HG03354 (cell line): ENCODE data around the gene RNF212.

ENCODE experiments used
- ATAC-seq: cut with Tn5 transposase; IDR thresholded peaks from one replicate; pipeline ENCODE4 v1.9.1; 2021; ENCODE audit warnings: mild to moderate bottlenecking; ENCODE audit not compliant: unreplicated experiment, poor library complexity, severe bottlenecking

The RNF212 gene

GRCh38 chr4:1092026-1092982, 21.1 kb downstream of the RNF212 start:
- no peak for ATAC-seq

- no peak for ATAC-seq
Measured at GRCh38 chr4:1091561-1091995, 21.8 kb downstream of the RNF212 start.

- no peak for ATAC-seq
Measured at GRCh38 chr4:1090465-1091440, 22.6 kb downstream of the RNF212 start.

- no peak for ATAC-seq
Measured at GRCh38 chr4:1090036-1090435, 23.3 kb downstream of the RNF212 start.

DNA sequence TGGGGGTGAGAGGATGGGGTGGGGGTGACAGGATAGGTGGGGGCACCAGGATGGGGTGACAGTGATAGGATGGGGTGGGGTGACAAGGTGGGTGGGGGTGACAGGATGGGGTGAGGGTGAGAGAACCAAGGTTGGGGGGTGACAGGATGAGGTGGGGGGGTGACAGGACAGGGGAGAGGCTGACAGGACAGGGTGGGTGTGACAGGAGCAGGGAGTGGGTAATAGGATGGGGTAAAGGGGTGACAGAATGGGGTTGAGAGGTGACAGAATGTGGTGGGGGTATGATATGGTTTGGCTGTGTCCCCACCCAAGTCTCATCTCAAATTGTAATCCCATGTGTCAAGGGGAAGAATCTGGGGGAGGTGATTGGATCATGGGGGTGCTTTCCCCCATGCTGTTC, 26.0 kb downstream of the RNF212 start:
- no peak for ATAC-seq

DNA sequence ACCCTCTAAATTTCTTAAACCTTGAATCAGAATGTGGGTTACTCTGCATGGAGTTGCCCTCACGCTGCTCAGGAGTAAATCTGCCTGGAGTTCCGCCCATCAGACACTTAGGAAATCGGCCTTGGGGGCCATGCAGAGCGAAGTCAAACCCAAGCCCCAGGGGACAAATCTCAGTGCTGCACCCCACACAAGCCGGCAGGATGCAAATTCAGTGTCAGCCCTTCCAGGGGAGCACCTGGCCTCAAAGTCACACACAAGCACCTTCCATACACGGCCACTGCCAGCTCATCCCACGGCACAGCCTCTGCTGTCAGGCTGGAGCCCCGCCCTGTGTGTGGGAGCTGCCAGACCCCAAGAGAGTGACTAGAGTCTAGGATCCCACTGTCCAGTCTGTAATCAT, 27.4 kb downstream of the RNF212 start:
- ATAC-seq = no peak

GRCh38 chr4:1085404-1085799, 28.0 kb downstream of the RNF212 start:
- ATAC-seq = no peak

- ATAC-seq = no peak
Measured at GRCh38 chr4:1084796-1085403, 28.5 kb downstream of the RNF212 start.

DNA sequence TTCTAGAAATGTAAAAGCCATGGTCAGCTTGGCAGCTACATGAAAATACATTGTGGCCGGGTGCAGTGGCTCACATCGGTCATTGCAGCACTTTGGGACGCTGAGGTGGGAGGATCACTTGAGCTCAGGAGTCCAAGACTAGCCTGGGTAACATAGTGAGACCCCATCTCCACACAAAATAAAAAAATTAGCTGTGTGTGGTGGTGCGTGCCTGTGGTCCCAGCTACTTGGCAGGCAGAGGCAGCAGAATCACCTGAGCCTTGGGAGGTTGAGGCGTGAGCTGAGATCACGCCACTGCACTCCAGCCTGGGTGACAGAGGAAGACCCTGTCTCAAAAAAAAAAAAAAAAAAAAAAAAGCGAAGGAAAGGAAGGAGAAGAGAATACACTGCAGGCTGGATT, 29.0 kb downstream of the RNF212 start:
- ATAC-seq = no peak

DNA sequence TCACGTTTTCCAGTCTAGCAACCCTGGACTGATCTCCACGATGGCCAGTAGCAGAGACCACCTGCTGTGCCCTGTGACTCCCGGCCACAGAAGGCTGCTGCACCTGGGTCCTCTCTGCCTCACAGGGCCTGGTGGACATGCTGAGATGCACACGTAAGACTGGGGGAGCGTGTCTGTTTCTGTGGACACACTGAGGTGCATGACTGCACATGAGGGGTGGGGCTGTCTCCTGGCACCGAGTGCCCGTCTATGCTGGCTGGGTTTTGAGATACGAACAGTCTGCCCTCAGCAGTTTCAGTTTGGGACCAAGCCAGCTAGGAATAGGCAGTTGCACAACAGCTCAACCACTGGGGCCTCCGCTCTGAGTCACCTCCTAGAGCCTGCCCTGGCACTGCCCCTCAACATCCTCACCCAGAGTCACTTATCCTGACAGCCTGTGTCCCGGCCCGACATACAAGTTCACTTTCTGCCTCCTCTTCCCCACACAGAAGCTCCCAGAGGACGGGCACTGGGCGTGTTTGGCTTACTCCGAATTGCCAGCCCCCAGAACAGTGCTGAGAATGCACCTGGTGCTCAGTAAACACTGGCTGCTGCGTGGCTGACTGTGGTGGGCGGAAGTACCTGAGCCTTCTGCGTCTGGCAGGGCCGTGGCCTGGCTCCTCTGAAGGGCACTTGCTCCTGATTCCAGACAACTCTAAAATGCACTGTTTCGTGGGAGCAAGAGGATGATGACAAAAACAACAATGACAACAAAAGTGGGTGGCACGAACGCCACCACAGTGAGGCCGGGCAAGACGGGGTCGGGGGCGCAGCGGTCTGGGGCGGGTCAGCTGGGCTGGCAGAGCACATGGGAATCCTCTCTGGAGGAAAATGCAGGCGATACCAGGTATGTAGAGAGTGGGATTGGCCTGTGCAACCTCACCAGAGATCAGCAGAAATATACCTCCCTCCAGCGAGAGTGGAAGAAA, 30.9 kb downstream of the RNF212 start:
- no peak for ATAC-seq

GRCh38 chr4:1081689-1082040, 31.7 kb downstream of the RNF212 start:
- ATAC-seq = no peak

GRCh38 chr4:1080961-1081688, 32.2 kb downstream of the RNF212 start:
- no peak for ATAC-seq

- no peak for ATAC-seq
Measured at GRCh38 chr4:1080432-1080831, 32.9 kb downstream of the RNF212 start.

GRCh38 chr4:1079711-1080265, 33.6 kb downstream of the RNF212 start:
- ATAC-seq = no peak

DNA sequence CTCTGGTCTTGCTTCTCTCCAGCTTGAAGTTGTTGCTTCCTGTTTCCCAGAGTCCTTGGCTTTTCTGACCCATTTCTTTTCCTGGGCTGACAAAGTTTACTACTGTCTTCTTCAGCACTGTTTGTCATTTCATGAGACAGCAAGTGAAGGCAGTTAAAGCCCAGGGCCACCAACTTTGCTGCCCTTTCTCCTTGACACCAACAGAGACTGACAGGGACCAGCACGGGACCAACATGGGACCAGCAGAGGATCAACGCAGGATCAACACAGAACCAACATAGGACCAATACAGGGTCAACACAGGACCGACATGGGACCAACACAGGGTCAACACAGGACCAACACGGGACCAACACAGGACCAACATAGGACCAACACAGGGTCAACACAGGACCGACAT, 34.9 kb downstream of the RNF212 start:
- no peak for ATAC-seq

- ATAC-seq = no peak
Measured at GRCh38 chr4:1077711-1078477, 35.5 kb downstream of the RNF212 start.
